ENCODE measurements around the gene COTL1. TPM values are rescaled to one million over a fixed set of nuclear protein-coding genes. Genes with fewer than 3 reads are reported as not detected.

COTL1 gene
- polyA plus RNA-seq, 4 donors = 125 to 169 (median 148) TPM

DNA sequence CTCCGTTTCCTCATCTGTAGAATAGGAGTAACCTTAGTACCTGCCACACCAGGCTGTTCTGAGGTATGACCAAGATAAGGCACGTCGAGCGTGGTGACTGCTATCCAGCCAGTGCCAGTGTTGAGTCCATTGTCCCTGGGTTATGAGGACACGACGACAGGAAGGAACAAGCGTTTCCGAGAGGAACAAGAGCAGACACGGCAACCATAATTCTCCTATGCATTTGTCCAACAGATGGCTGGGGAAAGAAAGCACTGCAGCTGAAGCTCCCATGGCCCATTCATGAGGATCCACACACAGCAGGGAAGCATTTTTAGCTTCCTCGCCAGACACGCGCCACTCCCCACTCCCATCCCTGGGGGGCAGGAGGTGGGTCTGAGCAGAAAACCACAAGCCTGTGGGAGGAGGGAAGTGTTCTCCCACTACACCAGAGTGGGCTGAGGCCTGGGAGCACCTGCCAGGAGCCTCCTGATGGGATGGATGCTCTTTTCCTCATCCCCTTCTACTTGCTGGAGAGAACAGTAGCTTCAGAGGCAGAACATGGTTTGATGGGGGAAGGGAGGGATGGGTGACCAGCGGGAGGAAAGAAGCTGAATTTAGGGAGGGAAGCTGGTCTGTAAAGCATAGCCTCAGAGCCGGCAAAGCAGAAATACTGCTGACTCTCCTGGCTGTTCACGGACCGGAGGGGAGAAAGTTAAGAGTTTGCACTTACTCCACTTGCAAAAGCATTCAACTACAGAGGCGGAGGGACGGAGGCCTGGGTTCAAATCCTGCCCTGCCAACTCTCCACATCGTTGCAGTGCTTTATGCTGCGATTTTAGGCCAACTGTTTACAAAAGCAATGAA is 2.7 kb downstream of the COTL1 start:
- no peak for DNase-seq (ENCODE audit: low read depth in 4 of 4, low spot score in 2 of 4)

GRCh38 chr16:84614623-84614967 is 3.3 kb downstream of the COTL1 start:
- DNase-seq (ENCODE audit: low read depth in 4 of 4, low spot score in 2 of 4) = no peak

- no peak for DNase-seq (ENCODE audit: low read depth in 4 of 4, low spot score in 2 of 4)
Measured at GRCh38 chr16:84614073-84614459, 3.8 kb downstream of the COTL1 start.

- DNase-seq (ENCODE audit: low read depth in 4 of 4, low spot score in 2 of 4) = no peak
Measured at GRCh38 chr16:84613408-84614072, 4.3 kb downstream of the COTL1 start.

DNA sequence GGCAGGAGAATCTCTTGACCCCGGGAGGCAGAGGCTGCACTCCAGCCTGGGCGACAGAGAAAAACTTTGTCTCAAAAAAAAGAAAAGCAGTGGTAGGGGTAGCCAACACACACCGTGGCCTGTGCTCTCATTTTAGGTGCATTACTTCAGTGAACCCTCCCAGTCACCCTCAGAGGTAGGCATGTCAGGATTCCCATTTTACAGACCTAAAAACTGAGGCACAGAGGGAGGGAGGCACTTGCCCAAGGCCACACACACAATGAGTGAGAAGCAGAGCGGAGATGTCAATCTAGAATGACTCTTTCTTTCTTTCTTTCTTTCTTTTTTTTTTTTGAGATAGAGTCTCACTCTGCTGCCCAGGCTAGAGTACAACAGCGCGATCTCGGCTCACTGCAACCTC is 5.2 kb downstream of the COTL1 start:
- DNase-seq (ENCODE audit: low read depth in 4 of 4, low spot score in 2 of 4) = no peak

DNA sequence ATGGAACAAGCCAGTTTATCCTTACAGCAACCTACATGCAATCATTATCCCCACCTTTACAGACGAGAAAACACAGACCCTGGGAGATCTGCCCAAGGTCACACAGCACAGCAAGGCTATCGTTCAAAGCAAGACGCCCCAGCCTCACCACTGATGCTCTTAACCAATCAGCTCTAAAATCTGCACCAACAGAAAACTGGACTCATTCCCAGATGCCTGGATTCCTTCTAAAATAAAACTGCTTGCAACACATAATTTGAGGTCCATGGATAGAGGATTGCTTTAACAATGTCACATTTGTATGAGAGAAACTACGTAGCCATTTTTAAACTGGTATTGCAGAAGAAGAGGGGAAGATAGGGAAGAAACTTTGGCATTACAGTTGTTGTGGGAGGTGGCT is 6.8 kb downstream of the COTL1 start:
- DNase-seq (ENCODE audit: low read depth in 4 of 4, low spot score in 2 of 4) = no peak

DNA sequence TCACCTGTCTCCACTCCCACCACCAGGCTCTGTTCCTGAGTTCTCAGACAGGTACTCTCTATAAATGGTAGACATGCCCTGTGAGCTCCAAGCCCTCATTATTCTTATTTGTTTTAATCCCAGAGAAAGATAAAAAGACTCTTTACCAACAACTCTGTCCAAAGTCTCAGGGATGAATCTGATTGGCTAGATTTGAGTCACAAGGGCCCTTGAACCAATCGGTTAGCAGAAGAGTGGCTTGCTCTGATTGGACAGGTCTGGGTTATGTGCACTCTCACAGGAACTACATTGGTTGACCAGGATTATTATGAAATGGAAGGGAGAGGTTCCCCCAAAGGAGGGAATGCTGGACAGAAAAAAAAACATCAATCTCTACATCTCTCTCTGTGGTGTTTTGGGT is 7.5 kb downstream of the COTL1 start:
- DNase-seq (ENCODE audit: low read depth in 4 of 4, low spot score in 2 of 4) = no peak

DNA sequence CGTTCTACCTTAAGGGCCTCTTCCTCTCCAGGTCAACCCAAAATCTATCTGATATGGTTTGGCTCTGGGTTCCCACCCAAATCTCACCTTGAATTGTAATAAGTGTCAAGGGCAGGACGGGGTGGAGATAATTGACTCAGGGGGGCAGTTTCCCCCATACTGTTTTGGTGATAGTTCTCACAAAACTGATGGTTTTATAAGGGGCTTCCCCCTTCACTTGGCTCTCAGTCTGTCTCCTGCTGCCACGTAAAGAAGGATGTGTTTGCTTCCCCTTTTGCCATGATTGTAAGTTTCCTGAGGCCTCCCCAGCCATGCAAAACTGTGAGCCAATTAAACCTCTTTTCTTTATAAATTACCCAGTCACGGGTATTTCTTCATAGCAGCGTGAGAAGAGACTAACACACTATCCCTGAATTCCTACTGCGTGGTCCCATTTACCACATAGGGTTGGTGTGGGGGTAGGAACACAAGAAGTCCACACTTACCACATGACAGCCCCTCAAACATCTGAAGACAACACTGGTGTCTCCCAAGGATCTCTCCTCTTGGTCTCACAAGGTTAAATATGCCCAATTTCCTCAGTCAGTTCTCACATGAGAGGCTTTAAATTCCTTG is 8.2 kb downstream of the COTL1 start:
- no peak for DNase-seq (ENCODE audit: low read depth in 4 of 4, low spot score in 2 of 4)

DNA sequence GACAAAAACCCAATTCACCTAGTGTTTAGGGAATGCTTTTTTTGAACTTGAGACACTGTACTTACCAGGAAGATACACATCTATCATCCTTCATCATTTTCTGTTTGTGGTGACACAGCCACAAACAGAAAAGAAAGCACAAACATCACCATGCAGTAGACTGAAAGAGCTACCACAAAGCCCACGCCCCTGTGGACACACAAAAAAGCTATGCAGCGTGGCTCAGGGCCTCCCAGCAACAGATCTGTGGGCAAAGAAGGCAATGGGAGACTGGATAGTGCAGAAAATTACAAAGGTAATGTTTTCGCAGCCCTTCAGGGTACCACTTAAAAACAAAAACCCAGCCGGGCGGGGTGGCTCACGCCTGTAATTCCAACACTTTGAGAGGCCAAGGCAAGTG is 9.6 kb downstream of the COTL1 start:
- DNase-seq (ENCODE audit: low read depth in 4 of 4, low spot score in 2 of 4) = no peak

GRCh38 chr16:84607694-84608093 is 10.2 kb downstream of the COTL1 start:
- DNase-seq (ENCODE audit: low read depth in 4 of 4, low spot score in 2 of 4) = no peak

DNA sequence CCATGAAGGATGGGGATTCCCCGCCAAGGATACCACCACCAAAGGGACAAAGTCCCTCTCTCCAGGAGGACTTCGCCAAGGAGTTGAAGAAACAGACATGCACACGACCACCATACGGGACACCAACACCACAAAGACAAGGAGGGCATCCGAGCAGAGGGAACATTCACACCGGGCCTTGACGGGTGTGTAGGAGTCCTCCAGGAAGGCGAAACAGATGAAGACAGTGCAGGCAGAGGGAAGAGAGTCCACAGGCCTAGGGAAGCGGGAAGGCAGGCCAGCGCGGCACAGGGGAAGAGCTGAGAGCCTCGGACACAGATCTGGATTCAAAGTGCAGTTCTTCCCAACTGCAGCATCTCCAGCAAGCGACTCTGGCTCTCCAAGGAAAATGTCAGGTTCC is 10.8 kb downstream of the COTL1 start:
- DNase-seq (ENCODE audit: low read depth in 4 of 4, low spot score in 2 of 4) = no peak

DNA sequence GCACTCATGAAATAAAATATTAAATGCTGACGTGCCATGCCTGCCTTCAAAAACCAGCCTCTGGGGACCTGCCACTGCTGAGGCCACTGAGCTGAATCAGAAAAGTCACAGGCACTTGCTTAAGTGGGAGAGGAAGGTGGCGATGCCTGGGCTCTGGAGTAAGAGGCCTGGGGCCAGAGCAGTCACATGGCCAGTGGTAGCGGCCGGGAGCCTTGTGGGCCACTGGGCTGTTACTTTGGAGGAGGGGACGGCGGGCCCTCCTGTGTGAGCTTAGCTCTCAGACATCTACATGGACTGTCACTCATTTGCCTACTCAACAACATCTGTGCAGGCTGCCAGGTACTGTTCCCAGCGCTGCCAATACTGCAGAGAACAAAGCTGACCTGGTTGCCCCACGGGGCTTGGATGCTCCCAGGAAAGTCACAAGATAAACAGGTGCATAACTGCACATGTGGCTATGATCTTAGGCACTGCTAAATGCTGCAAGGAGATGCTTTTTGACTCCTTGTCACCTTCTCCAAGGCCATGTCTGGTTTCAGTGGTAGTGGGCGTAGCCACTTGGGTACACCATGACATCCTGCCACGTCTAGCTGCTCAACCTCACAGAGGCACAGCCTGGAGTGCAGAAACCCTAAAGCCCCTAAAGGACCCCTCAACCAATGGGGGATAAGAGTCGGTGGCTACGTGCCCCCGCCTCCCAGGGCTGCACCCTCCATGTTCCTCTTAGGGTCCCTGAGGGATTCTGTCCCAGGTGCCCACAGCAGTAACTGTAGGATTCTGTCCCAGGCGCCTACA is 11.6 kb downstream of the COTL1 start:
- no peak for DNase-seq (ENCODE audit: low read depth in 4 of 4, low spot score in 2 of 4)

DNA sequence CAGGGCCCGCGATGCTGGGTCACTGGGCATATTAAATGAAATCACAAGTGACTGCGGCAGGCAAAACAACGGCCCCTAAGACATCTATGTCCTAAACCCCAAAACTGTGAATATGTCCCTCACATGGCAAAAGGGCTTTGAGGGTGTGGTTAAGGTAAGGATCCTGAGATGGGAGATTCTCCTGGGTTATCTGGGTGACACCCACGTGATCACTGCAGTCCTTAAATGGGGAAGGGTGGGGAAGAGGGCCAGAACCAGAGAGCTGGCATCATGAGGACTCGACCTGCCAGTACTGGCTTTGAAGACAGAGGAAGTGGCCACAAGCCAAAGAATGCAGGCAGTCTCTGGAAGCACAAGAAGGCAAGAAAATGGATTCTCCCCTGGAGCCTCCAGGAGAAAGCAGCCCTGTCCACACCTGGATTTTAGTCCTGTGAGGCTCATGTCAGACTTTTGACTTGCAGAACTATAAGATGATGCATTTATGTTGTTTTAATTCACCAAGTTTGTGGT is 12.5 kb downstream of the COTL1 start:
- no peak for DNase-seq (ENCODE audit: low read depth in 4 of 4, low spot score in 2 of 4)

- no peak for DNase-seq (ENCODE audit: low read depth in 4 of 4, low spot score in 2 of 4)
Measured at GRCh38 chr16:84604477-84605013, 13.3 kb downstream of the COTL1 start.

DNA sequence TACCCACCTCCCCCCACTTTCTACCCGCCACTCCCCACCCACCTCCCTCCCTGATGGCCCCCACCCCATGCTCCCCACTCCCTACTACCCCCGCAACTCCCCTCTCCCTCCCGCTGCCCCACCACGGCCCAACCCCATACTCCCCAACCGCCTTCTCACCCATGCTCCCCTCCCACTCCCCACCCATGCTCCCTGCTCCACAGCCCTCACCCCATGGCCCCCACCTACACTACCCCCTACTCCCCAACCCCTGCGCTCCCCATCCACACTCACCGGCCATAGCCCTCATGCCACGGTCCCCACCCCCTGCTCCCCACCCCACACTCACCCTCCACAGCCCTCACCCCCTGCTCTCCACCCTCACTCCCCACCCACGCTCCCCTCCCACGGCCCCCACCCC is 13.9 kb downstream of the COTL1 start:
- DNase-seq (ENCODE audit: low read depth in 4 of 4, low spot score in 2 of 4) = no peak

DNA sequence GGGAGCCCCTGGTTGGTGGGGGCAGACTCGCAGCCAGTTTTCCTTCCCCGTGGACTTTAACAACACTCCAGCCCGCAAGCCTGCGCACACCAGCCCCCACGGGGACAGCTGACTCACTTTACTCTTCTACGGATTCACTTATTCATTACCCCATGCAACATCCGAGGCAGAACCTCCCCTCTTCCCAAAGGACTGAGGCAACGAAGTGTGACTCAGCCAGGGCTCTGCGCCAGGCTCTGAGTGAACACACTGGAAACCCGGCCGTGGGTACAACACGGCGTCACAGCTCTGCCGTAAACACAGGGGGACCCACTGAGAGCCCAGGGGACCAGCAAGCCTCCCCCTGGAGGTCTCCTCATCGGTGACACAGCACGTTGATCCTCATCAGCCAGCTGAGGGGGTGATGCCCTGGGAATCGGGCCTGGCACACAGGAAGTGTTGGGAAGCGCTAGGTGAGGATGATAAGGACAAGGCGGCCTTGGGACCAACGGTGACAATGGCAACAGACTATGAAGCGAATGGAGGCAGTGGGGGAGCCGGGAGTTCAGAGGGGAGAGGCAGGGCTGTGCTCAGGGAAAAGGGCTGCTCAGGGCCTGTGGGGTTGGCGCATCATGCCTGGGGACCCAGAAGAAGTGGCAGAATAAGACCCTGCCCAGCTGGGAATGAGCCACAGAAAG is 14.6 kb downstream of the COTL1 start:
- DNase-seq (ENCODE audit: low read depth in 4 of 4, low spot score in 2 of 4) = no peak

GRCh38 chr16:84600343-84601229 is 17.3 kb downstream of the COTL1 start:
- no peak for DNase-seq (ENCODE audit: low read depth in 4 of 4, low spot score in 2 of 4)

GRCh38 chr16:84599521-84600202 is 18.2 kb downstream of the COTL1 start:
- no peak for DNase-seq (ENCODE audit: low read depth in 4 of 4, low spot score in 2 of 4)

GRCh38 chr16:84598360-84598759 is 19.5 kb downstream of the COTL1 start:
- DNase-seq (ENCODE audit: low read depth in 4 of 4, low spot score in 2 of 4) = no peak

Measured in left renal cortex interstitium (tissue), 4 donors.